NCI-H510A (cell line): ENCODE data around the gene PNKP.

ENCODE experiments used
- DNase-seq: peaks from one replicate; lab custom pipeline; 2025; lab: John Stamatoyannopoulos, UW

PNKP gene

DNA sequence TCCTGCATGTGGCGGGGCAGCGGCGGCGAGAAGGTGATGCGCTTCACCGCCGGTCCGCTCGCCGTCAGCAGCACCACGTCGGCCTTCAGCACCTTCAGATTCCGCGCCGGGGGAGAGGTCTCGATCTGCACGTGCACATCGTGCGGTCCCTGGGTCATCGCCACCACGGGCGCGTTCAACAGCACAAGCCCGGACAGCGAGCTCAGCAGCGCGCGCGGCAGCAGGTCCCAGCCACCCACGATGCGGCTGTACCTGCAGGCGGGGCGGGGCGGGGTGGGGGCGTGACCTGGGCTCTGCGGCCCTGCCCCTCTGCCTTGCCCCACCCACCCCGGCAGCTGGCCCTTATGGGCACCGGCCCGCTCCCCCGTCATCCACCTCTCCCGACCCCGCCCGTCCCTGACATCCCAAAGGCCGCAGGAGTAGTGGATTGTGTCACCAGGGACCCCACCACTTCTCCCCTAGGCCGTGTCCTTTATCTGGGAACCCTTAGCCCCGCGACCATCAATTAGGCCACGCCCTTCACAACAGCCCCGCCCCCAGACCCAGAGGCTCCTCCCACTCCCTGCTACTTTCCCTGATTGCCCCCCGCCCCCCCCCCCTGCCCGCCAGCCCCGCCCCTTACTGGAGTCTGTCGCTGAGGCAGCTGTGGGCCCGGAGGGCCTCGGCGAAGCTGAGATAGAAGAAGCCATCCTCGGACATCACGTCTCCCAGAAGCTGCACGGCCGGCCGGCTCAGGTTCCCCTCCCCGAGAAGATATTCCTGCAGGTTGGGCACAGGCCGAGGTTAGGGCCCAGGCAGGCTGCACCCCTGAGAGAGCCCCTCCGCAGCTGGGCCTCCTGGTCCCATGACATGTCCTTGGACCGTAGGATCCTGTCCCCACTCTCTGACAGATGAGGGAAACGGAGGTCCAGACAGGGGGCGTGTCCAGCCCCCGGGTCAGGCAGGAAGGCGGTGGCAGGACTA lies 23.3 kb upstream of the PNKP start:
- DNase-seq: no peak

DNA sequence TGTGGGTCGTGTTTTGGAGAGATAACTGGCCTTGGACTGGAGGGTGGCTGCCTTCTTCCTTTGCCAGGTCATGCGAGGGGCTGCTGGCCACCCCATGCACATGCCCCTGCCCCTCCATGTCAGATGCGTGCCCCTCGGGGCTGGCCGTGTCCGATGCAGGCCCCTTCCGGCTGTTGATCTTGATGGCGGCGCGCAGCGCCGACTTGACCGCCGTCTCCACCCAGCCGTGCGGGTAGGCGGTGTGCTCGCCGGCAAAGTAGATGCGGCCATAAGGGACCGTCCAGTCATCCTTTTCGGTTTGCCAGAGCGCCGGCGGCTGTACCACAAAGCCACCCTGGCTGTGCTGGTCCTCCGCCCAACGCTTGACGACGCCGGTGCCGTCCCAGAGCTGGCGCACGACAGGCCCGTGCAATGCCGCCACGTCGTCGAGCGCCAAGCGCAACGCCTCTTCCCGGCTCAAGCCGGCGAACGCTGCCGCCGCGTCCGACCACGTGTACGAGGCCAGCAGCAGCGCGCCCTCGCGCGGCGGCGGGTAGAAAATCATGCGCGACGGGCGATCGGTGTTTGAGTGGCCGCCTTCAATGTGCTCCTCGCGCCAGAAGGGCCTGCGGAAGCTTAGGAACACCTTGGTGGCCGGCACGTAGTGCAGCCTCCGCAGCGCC lies 22.4 kb upstream of the PNKP start:
- DNase-seq: no peak

DNA sequence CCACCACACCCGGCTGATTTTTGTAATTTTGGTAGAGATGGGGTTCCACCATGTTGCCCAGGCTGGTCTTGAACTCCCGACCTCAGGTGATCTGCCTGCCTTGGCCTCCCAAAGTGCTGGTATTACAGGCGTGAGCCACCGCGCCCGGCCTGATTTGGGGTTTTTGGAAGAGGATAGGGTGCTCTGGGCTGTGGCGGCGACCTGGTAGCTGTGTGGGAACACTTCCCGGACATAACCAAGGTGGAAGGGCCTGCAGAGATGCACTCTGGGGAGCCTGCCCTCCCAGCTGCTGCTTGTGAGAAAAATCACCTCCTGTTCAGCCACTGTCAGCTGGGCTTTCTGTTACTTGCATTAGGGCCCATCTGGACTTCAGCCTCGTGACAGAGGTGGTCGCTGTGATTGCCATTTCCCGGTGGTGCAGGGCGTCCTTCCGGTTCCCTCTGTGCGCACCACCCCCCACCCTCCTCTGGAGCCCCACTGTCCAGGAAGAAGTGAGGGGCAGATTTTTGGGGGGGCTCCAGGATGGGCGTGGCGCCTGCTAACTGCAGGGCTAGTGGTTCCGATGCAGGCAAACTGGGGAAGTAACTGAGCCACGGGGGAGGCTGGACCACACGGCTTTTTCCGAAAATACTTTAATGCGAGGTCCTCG lies 21.8 kb upstream of the PNKP start:
- DNase-seq: no peak

DNA sequence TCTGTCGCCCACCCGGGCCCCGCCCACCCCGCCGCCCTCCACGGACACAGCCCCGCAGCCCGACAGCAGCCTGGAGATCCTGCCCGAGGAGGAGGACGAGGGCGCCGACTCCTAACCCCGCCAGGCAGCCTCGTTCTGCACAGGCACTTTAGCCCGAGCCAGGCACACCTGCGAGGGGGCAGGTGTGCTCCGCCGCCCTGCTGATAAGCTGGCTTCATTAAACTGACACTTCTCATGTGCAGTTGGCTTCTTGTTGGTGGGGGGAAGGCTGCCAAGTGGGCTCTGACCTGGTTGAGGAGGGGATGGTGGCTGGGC lies 21.1 kb upstream of the PNKP start:
- DNase-seq: peak; percentile 40

DNA sequence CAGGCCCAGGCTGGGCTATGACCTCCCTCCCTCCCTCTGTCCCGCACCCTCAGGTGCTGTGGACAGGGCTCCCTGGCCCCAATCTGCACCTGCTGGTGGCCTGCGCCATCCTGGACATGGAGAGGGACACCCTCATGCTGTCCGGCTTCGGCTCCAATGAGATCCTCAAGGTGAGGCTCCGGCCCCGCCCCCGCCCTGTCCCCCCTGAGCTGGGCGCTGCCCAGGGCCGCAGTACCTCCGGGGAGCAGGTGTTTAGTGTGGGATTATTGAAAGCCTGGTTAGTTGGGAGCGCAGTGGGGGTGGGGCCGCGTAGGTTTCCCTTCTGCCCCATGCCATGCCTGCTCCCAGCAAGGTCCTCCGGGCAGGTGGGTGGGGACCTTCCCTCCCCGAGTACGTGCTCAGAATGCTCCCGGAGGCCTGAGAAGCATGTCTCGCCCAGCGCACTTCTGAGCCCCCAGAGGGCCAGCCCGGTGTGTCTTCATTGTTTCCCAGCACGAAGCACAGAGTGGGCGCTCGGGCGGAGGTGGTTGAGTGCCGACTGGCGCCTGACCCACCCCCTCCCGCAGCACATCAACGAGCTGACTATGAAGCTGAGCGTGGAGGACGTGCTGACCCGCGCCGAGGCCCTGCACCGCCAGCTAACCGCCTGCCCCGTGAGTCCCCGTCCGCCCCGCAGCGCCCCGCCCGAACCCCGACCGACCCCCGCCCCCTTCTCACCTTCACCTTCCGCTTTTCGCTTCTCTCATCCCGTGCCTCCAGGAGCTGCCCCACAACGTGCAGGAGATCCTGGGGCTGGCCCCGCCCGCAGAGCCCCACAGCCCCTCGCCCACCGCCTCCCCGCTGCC lies 20.5 kb upstream of the PNKP start:
- peak; percentile 32 for DNase-seq

DNA sequence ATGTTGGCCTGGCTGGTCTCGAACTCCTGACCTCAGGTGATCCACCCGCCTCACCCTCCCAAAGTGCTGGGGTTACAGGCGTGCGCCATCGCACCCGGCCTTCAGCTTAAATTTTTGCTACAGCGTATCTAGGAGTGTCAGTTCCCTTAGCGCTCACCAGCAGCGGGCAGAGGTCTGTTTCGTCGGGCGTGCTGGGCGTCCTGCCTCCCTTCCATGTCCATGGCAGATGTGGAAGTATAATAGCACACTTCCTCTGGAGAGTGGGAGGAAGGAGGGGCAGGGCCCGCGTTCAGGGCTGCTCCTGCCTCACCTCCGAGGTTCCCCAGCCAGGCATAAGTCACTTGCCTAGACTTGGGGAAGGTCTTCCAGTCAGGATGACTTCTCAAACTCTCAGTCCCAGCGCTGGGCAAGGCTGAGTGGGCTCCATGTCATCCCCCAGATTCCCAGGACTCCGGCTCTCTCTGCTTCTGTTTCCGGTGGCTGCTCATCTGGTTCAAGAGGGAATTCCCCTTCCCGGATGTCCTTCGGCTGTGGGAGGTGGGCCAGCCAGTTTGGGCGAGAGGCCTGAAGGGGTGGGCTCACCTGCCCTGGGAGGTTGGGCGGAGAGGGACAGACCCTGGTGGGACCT lies 19.8 kb upstream of the PNKP start:
- no peak for DNase-seq

DNA sequence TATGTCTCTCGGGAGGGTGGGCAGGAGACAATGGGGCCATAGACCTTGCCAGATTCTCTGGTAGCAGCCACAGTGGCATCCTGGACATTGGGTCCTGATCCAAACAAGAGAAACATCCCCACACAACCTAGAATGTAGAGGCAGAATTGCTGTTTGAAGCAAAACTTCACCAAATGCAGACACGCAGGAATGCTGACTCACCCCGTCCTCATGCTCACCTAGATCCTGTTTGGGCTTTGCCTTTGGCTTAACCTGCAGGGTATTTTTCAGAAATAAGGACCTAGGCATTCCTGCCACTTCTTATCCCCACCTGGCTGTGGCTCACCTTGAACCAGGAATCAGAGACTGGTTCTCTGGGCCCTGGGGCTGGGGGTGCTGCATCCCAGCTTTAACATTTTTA lies 17.4 kb upstream of the PNKP start:
- no peak for DNase-seq

DNA sequence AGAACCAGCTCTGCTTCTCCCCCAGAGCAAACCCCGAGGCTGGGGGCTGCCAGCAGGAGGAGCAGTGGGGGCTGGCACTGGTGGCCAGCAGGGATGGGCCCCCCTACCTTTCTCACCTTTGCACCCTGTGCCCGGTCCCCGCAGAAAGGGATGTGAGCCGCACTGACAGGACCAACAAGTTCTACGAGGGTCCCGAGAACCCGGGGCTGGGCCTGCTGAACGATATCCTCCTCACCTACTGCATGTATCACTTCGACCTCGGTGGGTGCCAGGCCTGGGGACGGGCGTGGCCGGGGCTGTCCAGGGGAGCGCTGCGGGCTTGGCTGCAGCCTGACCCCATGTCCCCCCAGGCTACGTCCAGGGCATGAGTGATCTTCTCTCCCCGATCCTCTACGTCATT lies 16.7 kb upstream of the PNKP start:
- no peak for DNase-seq

DNA sequence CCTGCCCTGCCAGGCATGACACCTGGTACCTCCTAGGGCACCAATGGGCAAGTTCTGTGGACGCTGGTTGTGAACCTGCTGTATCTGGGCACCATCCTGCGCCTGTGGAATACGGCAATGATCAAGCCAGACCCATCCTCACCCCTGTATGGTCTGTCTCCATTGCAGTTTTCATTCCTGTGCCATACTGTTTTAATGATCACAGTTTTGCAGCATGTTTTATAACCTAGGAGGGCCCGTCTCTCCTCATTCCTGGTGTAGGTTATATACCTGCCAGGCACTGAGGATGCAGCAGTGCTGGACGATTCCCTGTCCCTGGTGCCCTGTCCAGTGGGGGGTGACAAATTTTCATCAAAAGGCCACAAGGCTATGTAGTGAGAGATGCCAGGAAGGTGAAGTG lies 15.7 kb upstream of the PNKP start:
- DNase-seq: no peak

DNA sequence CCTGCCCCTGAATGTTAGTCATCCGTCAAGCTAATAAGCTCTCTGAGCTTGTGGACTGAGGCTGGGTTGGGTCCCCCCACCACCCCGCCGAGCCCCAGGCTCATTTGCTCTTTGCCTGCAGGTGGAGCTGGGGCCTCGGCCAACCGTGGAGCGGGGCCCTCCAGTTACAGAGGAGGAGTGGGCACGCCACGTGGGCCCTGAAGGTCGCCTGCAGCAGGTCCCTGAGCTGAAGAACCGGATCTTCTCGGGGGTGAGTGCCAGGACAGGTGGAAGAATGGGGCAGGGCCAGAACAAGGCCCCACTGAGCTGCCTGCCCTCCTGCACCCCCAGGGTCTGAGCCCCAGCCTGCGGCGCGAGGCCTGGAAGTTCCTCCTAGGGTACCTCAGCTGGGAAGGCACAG lies 15.3 kb upstream of the PNKP start:
- DNase-seq: no peak

DNA sequence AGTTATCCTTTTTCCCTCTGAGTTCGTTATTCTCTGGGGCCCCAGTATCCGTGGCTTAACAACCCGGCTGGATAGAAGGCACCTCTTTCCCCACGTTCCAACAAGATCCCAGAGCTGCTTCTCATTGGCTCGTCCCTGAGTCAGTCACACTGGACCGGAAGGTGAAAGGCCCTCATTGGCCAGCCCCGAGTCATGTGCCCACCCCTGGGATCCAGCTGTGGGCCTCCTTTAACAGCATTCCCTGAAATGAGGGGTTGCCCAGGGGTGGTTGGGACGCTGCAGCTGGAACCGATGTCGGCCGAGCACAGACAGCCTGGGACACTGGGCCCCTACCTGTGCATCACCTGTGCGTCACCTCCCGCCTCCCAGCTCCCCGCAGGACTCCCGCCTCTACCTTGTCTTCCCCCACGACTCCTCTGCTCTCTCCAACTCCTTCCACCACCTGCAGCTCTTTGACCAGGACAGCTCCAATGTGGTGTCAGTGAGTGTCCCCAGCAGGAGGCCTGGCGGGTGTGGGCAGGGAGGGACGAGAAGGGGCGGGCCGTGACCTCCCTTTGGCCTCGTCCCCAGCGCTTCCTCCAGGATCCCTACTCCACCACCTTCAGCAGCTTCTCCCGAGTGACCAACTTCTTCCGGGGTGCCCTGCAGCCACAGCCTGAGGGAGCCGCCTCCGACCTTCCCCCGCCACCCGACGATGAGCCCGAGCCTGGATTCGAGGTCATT lies 14.5 kb upstream of the PNKP start:
- no peak for DNase-seq

DNA sequence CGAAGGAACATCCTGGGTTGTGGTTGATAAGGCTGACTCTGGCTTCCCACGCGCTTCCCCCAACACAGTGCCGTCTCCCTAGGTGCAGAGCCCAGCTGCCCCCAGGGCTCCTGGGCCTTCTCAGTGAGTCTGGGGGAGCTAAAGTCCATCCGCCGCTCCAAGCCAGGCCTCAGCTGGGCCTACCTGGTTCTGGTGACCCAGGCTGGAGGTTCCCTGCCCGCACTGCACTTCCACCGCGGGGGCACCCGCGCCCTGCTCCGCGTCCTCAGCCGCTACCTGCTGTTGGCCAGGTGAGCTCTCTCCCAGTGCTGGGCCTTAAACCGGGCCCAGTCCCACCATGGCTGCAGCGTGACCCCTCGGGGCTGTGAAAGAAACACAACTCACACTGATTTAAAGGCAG lies 13.8 kb upstream of the PNKP start:
- DNase-seq: no peak

DNA sequence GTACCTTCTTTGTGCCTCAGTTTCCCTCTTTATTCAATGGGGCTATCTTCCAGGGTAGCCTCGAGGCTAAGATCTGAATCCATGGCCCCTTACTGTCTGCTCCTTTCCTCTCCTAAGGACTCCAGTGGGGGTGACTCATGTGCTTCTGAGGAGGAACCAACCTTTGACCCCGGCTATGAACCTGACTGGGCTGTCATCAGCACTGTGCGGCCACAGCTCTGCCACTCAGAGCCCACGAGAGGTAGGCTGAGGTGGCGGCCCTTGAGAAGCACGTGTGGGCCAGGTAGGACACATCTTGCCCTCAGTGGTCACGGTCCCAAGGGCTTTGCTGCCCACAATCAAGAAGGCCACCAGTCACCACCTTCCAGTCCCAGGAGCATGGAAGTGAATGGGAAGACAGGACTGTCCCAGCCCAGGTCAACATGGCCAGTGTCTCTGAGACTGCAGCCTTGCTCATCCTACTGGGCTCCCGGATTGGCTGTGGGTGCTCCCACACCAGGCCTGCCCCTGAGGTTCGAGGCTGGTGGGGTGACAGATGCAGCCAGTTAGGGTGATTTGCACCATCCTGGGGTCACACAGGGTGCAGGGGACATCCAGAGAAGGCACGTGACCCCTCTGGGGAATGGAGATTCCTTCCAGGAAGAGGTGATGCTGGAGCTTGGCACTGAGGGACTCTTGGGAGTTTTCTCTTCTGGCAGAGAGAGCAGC lies 12.9 kb upstream of the PNKP start:
- no peak for DNase-seq

DNA sequence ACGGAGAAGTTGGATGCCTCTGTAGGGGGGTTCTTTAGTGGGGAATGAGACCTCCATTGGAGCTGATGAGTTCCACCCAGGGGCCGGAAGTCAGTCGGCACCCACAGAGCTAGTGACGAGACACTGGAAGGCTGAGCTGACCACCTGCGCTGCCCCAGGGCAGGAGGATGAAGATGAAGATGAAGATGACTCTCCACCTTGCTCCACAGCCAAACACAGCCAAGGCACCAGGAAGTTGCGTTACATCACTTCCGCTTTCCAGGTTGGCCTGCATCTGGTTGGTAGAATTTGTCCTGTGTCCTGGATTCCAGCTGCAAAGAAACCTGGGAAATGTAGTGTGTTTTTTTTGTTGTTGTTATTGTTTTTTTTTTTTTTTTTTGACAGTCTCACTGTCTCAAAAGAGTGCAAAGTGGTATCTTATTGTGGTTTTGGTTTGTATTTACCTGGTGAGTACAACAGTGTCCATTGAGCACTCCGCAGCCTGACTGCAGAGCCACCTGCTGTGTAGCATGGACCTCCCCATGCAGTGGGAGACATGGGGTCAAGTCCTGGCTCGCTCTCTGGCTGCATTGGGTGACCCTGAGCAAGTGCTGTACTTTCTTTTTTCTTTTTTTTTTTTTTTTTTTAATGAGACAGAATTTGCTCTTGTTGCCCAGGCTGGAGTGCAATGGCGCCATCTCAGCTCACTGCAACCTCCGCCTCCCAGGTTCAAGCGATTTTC lies 12.0 kb upstream of the PNKP start:
- no peak for DNase-seq

DNA sequence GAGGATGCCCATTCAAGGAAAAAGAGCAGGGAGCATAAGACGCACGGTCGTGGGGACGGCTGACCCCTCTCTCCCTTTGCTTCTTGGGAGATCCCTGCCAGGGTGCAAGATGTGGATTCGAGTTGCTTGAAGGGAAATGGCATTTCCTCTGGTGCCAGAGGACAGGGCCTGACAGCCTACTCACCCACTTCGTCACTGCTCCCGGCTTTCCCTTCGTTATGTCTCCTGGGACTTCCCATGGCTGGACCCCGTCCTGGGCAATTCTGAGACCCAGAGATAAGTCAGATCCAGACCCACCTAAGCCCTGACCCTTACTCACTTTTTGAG lies 11.3 kb upstream of the PNKP start:
- no peak for DNase-seq

DNA sequence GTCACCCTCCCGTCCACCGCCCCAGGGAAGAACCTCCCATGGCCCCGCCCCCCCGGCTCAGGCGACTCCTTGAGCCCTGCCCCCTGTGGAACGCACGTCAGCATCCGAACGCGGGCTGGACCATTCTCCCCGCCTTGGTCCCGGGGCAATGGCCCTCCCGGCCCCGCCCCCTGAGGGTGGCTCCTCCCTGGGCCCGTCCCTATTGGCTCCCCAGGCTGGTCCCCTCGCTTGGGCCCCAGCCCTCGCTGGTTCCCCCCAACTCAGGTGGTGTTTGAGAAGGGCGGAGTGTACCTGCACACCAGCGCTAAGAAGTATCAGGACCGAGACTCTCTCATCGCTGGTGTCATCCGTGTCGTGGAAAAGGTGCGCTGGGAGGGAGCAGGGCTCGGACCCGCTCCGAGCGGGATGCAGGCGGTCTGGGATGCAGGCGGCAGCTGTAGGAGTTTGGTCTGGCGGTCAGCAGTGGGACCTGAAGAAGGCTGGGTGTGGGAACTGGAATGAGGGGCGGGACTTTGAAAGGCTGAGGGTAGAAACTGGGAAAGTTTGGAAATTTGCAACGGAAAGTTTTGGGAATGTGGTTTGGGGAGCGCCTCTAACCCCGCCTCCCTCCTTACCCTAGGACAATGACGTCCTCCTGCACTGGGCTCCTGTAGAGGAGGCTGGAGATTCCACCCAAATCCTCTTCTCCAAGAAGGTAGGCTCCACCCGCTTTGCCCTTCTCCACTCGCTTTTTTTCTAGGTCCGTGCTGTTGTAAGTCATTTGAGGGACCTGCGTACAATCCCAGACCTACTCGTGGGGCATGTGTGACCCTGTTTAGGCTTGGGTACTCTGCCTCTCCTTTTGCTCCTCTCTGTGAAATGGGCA lies 10.7 kb upstream of the PNKP start:
- peak; percentile 97 for DNase-seq

DNA sequence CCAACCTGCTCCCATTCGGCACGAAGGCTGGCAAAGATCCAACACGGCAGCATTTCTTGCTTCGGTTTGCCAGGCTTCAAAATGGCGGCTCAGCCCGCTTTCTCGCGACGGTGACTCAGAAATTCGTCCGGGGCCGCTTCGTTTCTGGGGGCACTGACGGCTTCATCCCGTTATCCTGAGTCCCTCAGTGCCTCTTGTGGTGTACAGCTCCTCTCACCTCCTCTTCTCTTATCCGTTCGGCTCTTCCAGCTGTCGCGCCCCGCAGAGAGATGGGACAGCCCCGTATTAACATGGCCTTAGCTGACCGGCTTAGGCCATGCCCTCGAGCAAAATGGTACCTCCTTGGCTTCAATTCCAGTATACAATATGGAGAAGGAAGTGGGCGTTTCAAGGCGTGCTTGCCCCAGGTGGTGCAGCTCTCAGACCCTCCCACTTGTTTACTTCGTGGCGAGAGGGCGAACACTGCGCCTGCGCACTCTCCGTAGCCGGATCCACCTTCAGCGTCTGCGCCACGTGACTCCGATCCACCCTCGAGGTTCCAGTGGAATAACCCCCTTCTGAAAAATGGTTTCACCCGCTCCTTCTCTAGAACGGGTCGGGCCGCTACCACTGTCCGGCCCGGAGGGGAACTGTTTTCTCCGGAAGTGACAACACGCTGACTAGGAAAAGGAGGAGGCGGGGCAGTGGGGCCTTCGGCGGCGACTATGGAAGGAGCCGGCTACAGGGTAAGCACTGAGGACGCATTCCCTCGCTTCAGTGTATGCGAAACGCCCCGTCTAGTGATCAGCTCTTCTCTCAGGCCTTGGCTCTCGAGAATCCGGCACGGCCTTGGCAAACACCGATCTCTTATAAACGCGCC lies 9.9 kb upstream of the PNKP start, which contains the start of the genes AKT1S1 and TBC1D17:
Gene AKT1S1, minus strand, starts transcription at position 336 of the 859 bp plus-strand sequence. CDS start 4,060 bp downstream, outside the sequence.
Gene TBC1D17, plus strand, starts transcription at position 683 of the 859 bp plus-strand sequence. Its CDS starts 22 bp downstream, at position 705.
- DNase-seq: peak; percentile 100
